H1 (cell line): ENCODE results near the gene TRMT6. TPM values are rescaled to one million over a fixed set of nuclear protein-coding genes. Genes with fewer than 3 reads are reported as not detected.

Experiments used
- CTCF ChIA-PET: fragments of 300-600 bp; sonication (Branson Sonifier 250); formaldehyde crosslinking; loops from one replicate; lab custom pipeline; 2021; ENCODE audit not compliant: partially characterized antibody; lab: Charles Lee
- POLR2A ChIA-PET: fragments of 300-600 bp; sonication (Branson Sonifier 250); formaldehyde crosslinking; loops from one replicate; lab custom pipeline; 2021; ENCODE audit warnings: inconsistent platforms; ENCODE audit not compliant: partially characterized antibody; lab: Charles Lee
- DNase-seq, 2 experiments: peaks; one replicate each; pipeline versions ENCODE4 v3.0.0 to v3.0.0-alpha.2; 2010 to 2022; ENCODE audit warnings: low spot score in 2 of 2, low read depth in 1 of 2, mixed read lengths in 1 of 2
- FAIRE-seq: peaks from 2 replicates; lab custom pipeline; 2011; peaks lifted over from hg19 to GRCh38; lab: Jason Lieb, UNC
- H2AFZ ChIP-seq: 2 replicates; pipeline ENCODE4 v1.8.1; 2012; ENCODE audit warnings: low read length, inconsistent platforms
- H2AK5ac ChIP-seq: 2 replicates; pipeline ENCODE4 v1.6.1; 2013; ENCODE audit warnings: low read depth, low read length
- H2BK120ac ChIP-seq: replicated peaks from 2 replicates; pipeline ENCODE3; 2013; ENCODE audit warnings: low read depth, low read length, inconsistent platforms
- H2BK12ac ChIP-seq: 2 replicates; pipeline ENCODE4 v1.6.1; 2013; ENCODE audit warnings: low read depth, low read length
- H2BK15ac ChIP-seq: 2 replicates; pipeline ENCODE4 v1.6.1; 2013; ENCODE audit warnings: low read length
- H2BK20ac ChIP-seq: 2 replicates; pipeline ENCODE4 v1.6.1; 2013; ENCODE audit warnings: low read length
- H2BK5ac ChIP-seq: 2 replicates; pipeline ENCODE4 v1.6.1; 2013; ENCODE audit warnings: low read depth, low read length
- H3K14ac ChIP-seq: 2 replicates; pipeline ENCODE4 v1.6.1; 2013; ENCODE audit warnings: inconsistent platforms; ENCODE audit not compliant: insufficient read length
- H3K18ac ChIP-seq: 2 replicates; pipeline ENCODE4 v1.6.1; 2013; ENCODE audit warnings: low read length; ENCODE audit errors: extremely low read depth
- H3K23ac ChIP-seq: 2 replicates; pipeline ENCODE4 v1.6.1; 2013; ENCODE audit warnings: inconsistent platforms; ENCODE audit not compliant: insufficient read length
- H3K23me2 ChIP-seq: 2 replicates; pipeline ENCODE4 v1.6.1; 2013; ENCODE audit warnings: low read depth, low read length
- H3K27ac ChIP-seq: 2 replicates; pipeline ENCODE4 v1.6.1; 2011; ENCODE audit warnings: low read depth, low read length, inconsistent platforms
- H3K27me3 ChIP-seq, 4 experiments: replicated peaks in 1 of 4; 1 replicate in 1 of 4; 2 replicates in 3 of 4; pipeline versions ENCODE4 v1.6.1 to v1.8.1; 2011 to 2013; ENCODE audit warnings: low read length in 3 of 4, mild to moderate bottlenecking in 3 of 4, inconsistent platforms in 2 of 4, mixed read lengths in 2 of 4, moderate library complexity in 1 of 4; ENCODE audit not compliant: control insufficient read depth in 3 of 4, insufficient read depth in 3 of 4; ENCODE audit errors: extremely low read depth in 1 of 4
- H3K36me3 ChIP-seq, 4 experiments: 2 replicates each; pipeline versions ENCODE4 v1.6.1 to v1.8.1; 2011 to 2013; ENCODE audit warnings: mild to moderate bottlenecking in 4 of 4, low read length in 3 of 4, moderate library complexity in 2 of 4, control low read depth in 1 of 4, inconsistent platforms in 1 of 4; ENCODE audit not compliant: insufficient read depth in 4 of 4, control insufficient read depth in 2 of 4
- H3K4ac ChIP-seq: replicated peaks from 2 replicates; pipeline ENCODE3; 2013; ENCODE audit warnings: low read length, low read depth, mixed read lengths, inconsistent platforms; ENCODE audit not compliant: insufficient read length
- H3K4me1 ChIP-seq, 4 experiments: replicated peaks in 1 of 4; 1 replicate in 1 of 4; 2 replicates in 3 of 4; pipeline versions ENCODE4 v1.6.1 to v1.8.1; 2011 to 2013; ENCODE audit warnings: low read length in 3 of 4, inconsistent platforms in 2 of 4, mixed read lengths in 1 of 4; ENCODE audit not compliant: insufficient read depth in 4 of 4, control insufficient read depth in 3 of 4
- H3K4me2 ChIP-seq, 2 experiments: 2 replicates each; pipeline versions ENCODE4 v1.6.1 to v1.8.1; 2011 to 2013; ENCODE audit warnings: low read depth in 2 of 2, low read length in 2 of 2, control low read depth in 1 of 2, inconsistent platforms in 1 of 2, mild to moderate bottlenecking in 1 of 2; ENCODE audit not compliant: insufficient read depth in 1 of 2
- H3K4me3 ChIP-seq, 4 experiments: fragments of 200-600, 300-600 bp in 1 of 4; sonication (generic), shearing (Covaris generic), sonication (Bioruptor Twin) in 1 of 4; 2 replicates each; pipeline versions ENCODE4 v1.5.1 to v1.8.1; 2011 to 2016; ENCODE audit warnings: low read length in 4 of 4, low read depth in 3 of 4, control low read depth in 2 of 4, inconsistent platforms in 2 of 4, mild to moderate bottlenecking in 2 of 4, mixed read lengths in 1 of 4, moderate library complexity in 1 of 4; ENCODE audit not compliant: insufficient read depth in 2 of 4; ENCODE audit errors: extremely low read depth in 1 of 4
- H3K56ac ChIP-seq: replicated peaks from 2 replicates; pipeline ENCODE3; 2013; ENCODE audit warnings: low read depth, mild to moderate bottlenecking, mixed read lengths, low read length, inconsistent platforms; ENCODE audit not compliant: insufficient read length
- H3K79me1 ChIP-seq: 2 replicates; pipeline ENCODE4 v1.6.1; 2013; ENCODE audit warnings: low read depth, low read length, control low read depth
- H3K79me2 ChIP-seq, 2 experiments: 2 replicates each; pipeline versions ENCODE4 v1.6.1 to v1.8.1; 2012 to 2013; ENCODE audit warnings: low read length in 2 of 2, mild to moderate bottlenecking in 2 of 2, inconsistent platforms in 1 of 2; ENCODE audit not compliant: insufficient read depth in 2 of 2, control insufficient read depth in 1 of 2
- H3K9ac ChIP-seq, 4 experiments: replicated peaks in 1 of 4; 1 replicate in 1 of 4; 2 replicates in 3 of 4; pipeline versions ENCODE4 v1.6.1 to v1.8.1; 2011 to 2013; ENCODE audit warnings: low read depth in 3 of 4, low read length in 3 of 4, control low read depth in 2 of 4, mild to moderate bottlenecking in 2 of 4, moderate library complexity in 2 of 4, inconsistent platforms in 1 of 4; ENCODE audit errors: extremely low read depth in 1 of 4
- H3K9me3 ChIP-seq, 2 experiments: 2 replicates each; pipeline versions ENCODE4 v1.6.1 to v1.8.1; 2012 to 2013; ENCODE audit warnings: mild to moderate bottlenecking in 2 of 2, moderate library complexity in 2 of 2, control low read depth in 1 of 2, inconsistent platforms in 1 of 2, low read depth in 1 of 2, low read length in 1 of 2, mixed read lengths in 1 of 2; ENCODE audit not compliant: insufficient read depth in 2 of 2
- H4K20me1 ChIP-seq, 2 experiments: replicated peaks in 1 of 2; 2 replicates each; pipeline versions ENCODE3 to v1.8.1; 2011 to 2013; ENCODE audit warnings: inconsistent platforms in 2 of 2, low read length in 2 of 2, mild to moderate bottlenecking in 1 of 2; ENCODE audit not compliant: insufficient read depth in 2 of 2, control insufficient read depth in 1 of 2
- H4K5ac ChIP-seq: 2 replicates; pipeline ENCODE4 v1.6.1; 2013; ENCODE audit warnings: low read length, low read depth, mixed read lengths, inconsistent platforms; ENCODE audit not compliant: insufficient read length
- H4K8ac ChIP-seq: 2 replicates; pipeline ENCODE4 v1.8.0; 2013; ENCODE audit warnings: mild to moderate bottlenecking, moderate library complexity, low read length, inconsistent platforms; ENCODE audit not compliant: insufficient read depth; ENCODE audit errors: extremely low read depth
- H4K91ac ChIP-seq: replicated peaks from 2 replicates; pipeline ENCODE3; 2013; ENCODE audit warnings: low read length, mixed read lengths, inconsistent platforms; ENCODE audit not compliant: insufficient read length
- CTCF ChIP-seq, 3 experiments: IDR thresholded peaks; 1 replicate in 2 of 3; 2 replicates in 1 of 3; pipeline versions ENCODE4 v1.5.1 to v1.6.1; 2011; ENCODE audit warnings: low read length in 3 of 3, mild to moderate bottlenecking in 3 of 3, inconsistent platforms in 2 of 3, low read depth in 1 of 3, moderate library complexity in 1 of 3; ENCODE audit not compliant: insufficient read depth in 1 of 3; ENCODE audit errors: control extremely low read depth in 1 of 3
- GTF2F1 ChIP-seq: IDR thresholded peaks from 2 replicates; pipeline ENCODE4 v1.6.1; 2012; ENCODE audit warnings: low read depth, low read length, improper control_type of control experiment, borderline replicate concordance
- RAD21 ChIP-seq, 2 experiments: IDR thresholded peaks in 1 of 2; conservative IDR thresholded peaks in 1 of 2; 2 replicates each; pipeline ENCODE4 v1.6.1; 2011; ENCODE audit warnings: low read depth in 2 of 2, low read length in 2 of 2, improper control_type of control experiment in 1 of 2, inconsistent platforms in 1 of 2, mild to moderate bottlenecking in 1 of 2, moderate library complexity in 1 of 2
- RXRA ChIP-seq: IDR thresholded peaks from 2 replicates; pipeline ENCODE4 v1.6.1; 2011; ENCODE audit warnings: low read depth, mild to moderate bottlenecking, low read length, moderate library complexity; ENCODE audit not compliant: insufficient read depth
- SIRT6 ChIP-seq: IDR thresholded peaks from one replicate; pipeline ENCODE4 v1.7.1; 2012; ENCODE audit warnings: low read length, inconsistent platforms
- WGBS, 2 experiments: shearing (Covaris generic) in 1 of 2; methylation state at CpG; one replicate each; pipeline versions ENCODE4 v1.1.6 to v1.1.7; 2013 to 2015; ENCODE audit warnings: low lambda C conversion rate in 2 of 2, mixed read lengths in 2 of 2, inconsistent platforms in 1 of 2, low coverage in 1 of 2, missing lambda C conversion rate in 1 of 2; ENCODE audit not compliant: insufficient replicate concordance in 2 of 2, insufficient coverage in 1 of 2, insufficient read length in 1 of 2; ENCODE audit errors: extremely low coverage in 1 of 2, missing lambda C conversion rate in 1 of 2; 5-methylcytosine and 5-hydroxymethylcytosine counted together
- long read RNA-seq, 2 experiments: library from RNA in 1 of 2; library from capped mRNA in 1 of 2; stranded (forward); transcript quantifications; one replicate each; pipeline ENCODE4 v2.0.0, GENCODE V29; 2021; ENCODE audit warnings: inconsistent platforms in 1 of 2
- polyA minus RNA-seq, 3 experiments: library from RNA; depleted of rRNA, polyadenylated mRNA; stranded (reverse); fragments of >200 nt; gene quantifications; 1 replicate in 2 of 3; 2 replicates in 1 of 3; pipeline ENCODE4 v1.2.3, GENCODE V29; 2011
- polyA plus RNA-seq, 7 experiments: library from polyadenylated mRNA; depleted of rRNA in 3 of 7; stranded (reverse) in 5 of 7; unstranded in 2 of 7; fragments of >200 nt in 5 of 7; fragments of 200-250 nt in 2 of 7; gene quantifications; 1 replicate in 5 of 7; 2 replicates in 1 of 7; 4 replicates in 1 of 7; pipeline versions ENCODE4 v1.2.1 to v1.2.3, GENCODE V29; 2011 to 2013; ENCODE audit warnings: missing spikeins in 2 of 7, mixed read lengths in 2 of 7
- total RNA-seq: library from RNA; stranded (reverse); fragmentation: NEBNext Ultra II Directional; extraction: Animal tissue kit (Norgen Biotek cat#: 25700); gene quantifications from 2 replicates; pipeline ENCODE4 v1.2.1, GENCODE V29; 2021

TRMT6 gene
- total RNA-seq (21.2 and 23.3 TPM in 2 replicates), polyA plus RNA-seq (2011; rRNA removed) (5.0 and 6.9 TPM in 2 replicates), polyA minus RNA-seq (2011; rRNA and poly(A)+ RNA removed) (6.7 and 7.8 TPM in 2 replicates)
- polyA plus RNA-seq (2011; cell fraction: cytosol; rRNA removed), result 12.5 TPM
- polyA plus RNA-seq (2011; cell fraction: nucleus; rRNA removed), result 5.1 TPM
- 14.0 to 23.0 TPM (median 15.8 TPM) in 4 replicates for polyA plus RNA-seq (2012, experiment 1 of 2)
- 2.5 TPM for polyA plus RNA-seq (2012, experiment 2 of 2)
- 21.1 TPM for polyA plus RNA-seq (2013, experiment 1 of 2)
- polyA plus RNA-seq (2013, experiment 2 of 2), result 21.1 TPM
- polyA minus RNA-seq (2011; cell fraction: cytosol; rRNA and poly(A)+ RNA removed), result 7.5 TPM
- polyA minus RNA-seq (2011; cell fraction: nucleus; rRNA and poly(A)+ RNA removed), result 7.7 TPM
- long read RNA-seq, experiment 1, partial matches to known transcripts, result 22 of 27 reads
- long read RNA-seq, experiment 1, other reads (novel, unspliced or antisense), result 3 of 27 reads
- long read RNA-seq, experiment 2, transcript TRMT6-201 (11 exons, 2,327 nt), result major isoform, 26 of 39 reads
- long read RNA-seq, experiment 2, partial matches to known transcripts, result 8 of 39 reads
- long read RNA-seq, experiment 2, other reads (novel, unspliced or antisense), result 5 of 39 reads

- Histone ChIP-seq H4K5ac (peak within 1 kb of the TSS; percentile 89), H2BK12ac (peak within 1 kb of the TSS; percentile 41; the same call in 1 of the 2 replicates), H4K91ac (peak within 1 kb of the TSS; percentile 41), H2BK15ac (no peak within 1 kb of the TSS), H3K79me1 (peaks cover 6% of the 10 kb centered on the region; the same call in 1 of the 2 replicates), H2AK5ac (no peak within 1 kb of the TSS), H2BK120ac (no peak within 1 kb of the TSS), H3K23me2 (peaks cover 5% of the 10 kb centered on the region), H3K14ac (no peak within 1 kb of the TSS), H3K56ac (peak within 1 kb of the TSS; percentile 52), H3K18ac (peak within 1 kb of the TSS; percentile 84; the same call in 1 of the 2 replicates), H3K36me3 (peaks cover 10 to 46% (median 34%) of the 10 kb centered on the region in 4 experiments), H3K27me3 (no peaks in the 10 kb centered on the region), H3K9me3 (no peaks in the 10 kb centered on the region), H3K9ac (peak within 1 kb of the TSS; percentile 62 to 81 (median 78)), H4K8ac (peak within 1 kb of the TSS; percentile 95), H3K79me2 (peaks cover 0 to 42% of the 10 kb centered on the region in 2 experiments; a peak in 3 of 4 replicates), H3K4me2 (peak within 1 kb of the TSS; percentile 73), H3K4me1 (peaks cover 0 to 5% (median 1%) of the 10 kb centered on the region in 4 experiments; a peak in 4 of 7 replicates), H3K23ac (no peak within 1 kb of the TSS), H2BK5ac (peak within 1 kb of the TSS; percentile 77; the same call in 1 of the 2 replicates), H3K4me3 (peak within 1 kb of the TSS; percentile 84 to 92 (median 87)), H2BK20ac (no peak within 1 kb of the TSS), H4K20me1 (no peaks in the 10 kb centered on the region), H3K27ac (peak within 1 kb of the TSS; percentile 62; the same call in 1 of the 2 replicates), H3K4ac (peak within 1 kb of the TSS; percentile 11), H2AFZ (peak within 1 kb of the TSS; percentile 95)
- FAIRE-seq (peak; percentile 65), DNase-seq (peak; percentile 94 to 96)
- ChIA-PET CTCF (interaction anchor here (0.9 kb wide), 2 partner anchors 37 to 422 kb away, joined by 3 read pairs; no protein-coding TSS in a partner anchor), POLR2A (interaction anchor here (0.5 to 1.3 kb wide), 9 partner anchors 11 to 186 kb away, joined by 3 to 4 read pairs (median 3); no protein-coding TSS in a partner anchor)
- WGBS, 2 experiments, result 1% methylated on average over 60 of the region's 61 CpGs; no CpG with 5 or more reads in 1 of the 2 experiments
- TF ChIP-seq RAD21 (IDR thresholded peaks at IDR 0.05 in 1 of 2, conservative IDR thresholded peaks at IDR 0.05 in 1 of 2; ENCODE audit: low read depth in 2 of 2, low read length in 2 of 2) (no peak), RXRA (no peak), CTCF (IDR thresholded peaks at IDR 0.05; ENCODE audit: control extremely low read depth in 1 of 3, insufficient read depth in 1 of 3, low read depth in 1 of 3, low read length in 3 of 3) (peak in 1 of 3 experiments; percentile 6; a peak in 1 of 4 replicates), SIRT6 (no peak), GTF2F1 (no peak)
Measured at GRCh38 chr20:5950271-5951031, at the start of gene TRMT6, which contains the start of gene MCM8. Gene TRMT6 (minus strand): TSS chr20:5950533. CDS start chr20:5950405, 128 bp downstream. Gene MCM8 (plus strand): TSS chr20:5950652. CDS start chr20:5952016, 1,364 bp downstream.
